ENCODE data around the gene HTR1B.

DNA sequence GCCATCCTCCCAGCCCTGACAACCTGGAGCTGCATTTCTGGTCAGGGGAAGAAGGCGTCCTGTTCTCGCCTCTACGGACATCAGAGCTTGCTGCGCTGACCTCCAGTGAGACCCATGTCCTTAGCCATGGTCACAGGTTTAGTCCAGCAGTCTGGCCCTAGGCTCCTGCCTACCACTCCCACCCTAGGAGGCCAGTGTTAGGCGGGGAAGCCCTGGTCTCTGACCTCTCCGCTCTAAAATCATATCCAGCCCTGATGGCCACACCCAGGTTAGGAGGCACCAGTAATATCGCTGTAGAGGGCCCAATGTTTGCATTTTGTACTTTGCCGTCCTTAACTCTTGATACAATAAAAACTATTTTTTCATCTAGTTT is 1.2 kb upstream of the HTR1B start:
- TF ChIP-seq CTCF (conservative IDR thresholded peaks at IDR 0.05) (no peak), ZFX (IDR thresholded peaks at IDR 0.05) (no peak)
